PC-9 (cell line): ENCODE measurements around the gene DNAJC22.

Source experiments
- CTCF ChIP-seq: fragments of 200-600 bp; sonication (generic); conservative IDR thresholded peaks from 2 replicates; pipeline ENCODE4 v1.6.1; 2017; ENCODE audit warnings: mixed run types, antibody characterized with exemption, mild to moderate bottlenecking, moderate library complexity
- EZH2 ChIP-seq: fragments of 200-600 bp; sonication (generic); IDR thresholded peaks from 2 replicates; pipeline ENCODE4 v1.8.0; 2017; ENCODE audit warnings: antibody characterized with exemption, low read depth

- peak; percentile 82 for TF ChIP-seq CTCF
- TF ChIP-seq EZH2, result no peak
Measured at GRCh38 chr12:49336645-49337584, 9.8 kb upstream of the DNAJC22 start, which contains the start of gene C1QL4.
